Kidney capillary endothelial cell (primary cell): ENCODE results near the gene OPRM1.
"Not testable (repeated sequence)": the region's sequence is repeated elsewhere in the genome, so short reads cannot be mapped to it uniquely, and the experiment has no call there.

Source experiments
- DNase-seq: peaks from one replicate; pipeline ENCODE4 v3.0.0-alpha.2; 2018; ENCODE audit warnings: low spot score

The OPRM1 gene

GRCh38 chr6:154140743-154141142, 101.7 kb downstream of the OPRM1 start:
- DNase-seq, result no peak

GRCh38 chr6:154143753-154144152, 104.7 kb downstream of the OPRM1 start:
- DNase-seq, result no peak

GRCh38 chr6:154154389-154154967, 115.4 kb downstream of the OPRM1 start:
- DNase-seq, result peak; percentile 73

GRCh38 chr6:154156135-154156896, 117.3 kb downstream of the OPRM1 start:
- peak; percentile 39 for DNase-seq

GRCh38 chr6:154157082-154157481, 118.0 kb downstream of the OPRM1 start:
- no peak for DNase-seq

- no peak for DNase-seq
These were observed 118.7 kb downstream of the OPRM1 start for GRCh38 chr6:154157706-154158105.

- no peak for DNase-seq
These were observed 120.1 kb downstream of the OPRM1 start for GRCh38 chr6:154159126-154159525.

- no peak for DNase-seq
These were observed 122.6 kb downstream of the OPRM1 start for GRCh38 chr6:154161689-154162088.

GRCh38 chr6:154164397-154164796, 125.4 kb downstream of the OPRM1 start:
- no peak for DNase-seq

- no peak for DNase-seq
These were observed 126.4 kb downstream of the OPRM1 start for GRCh38 chr6:154165478-154165877.

GRCh38 chr6:154166140-154166539, 127.1 kb downstream of the OPRM1 start:
- DNase-seq, result no peak

- no peak for DNase-seq
These were observed 128.1 kb downstream of the OPRM1 start for GRCh38 chr6:154167126-154167525.

GRCh38 chr6:154169193-154169847, 130.3 kb downstream of the OPRM1 start:
- DNase-seq, result no peak

- DNase-seq, result no peak
These were observed 131.1 kb downstream of the OPRM1 start for GRCh38 chr6:154170106-154170505.

GRCh38 chr6:154172393-154172792, 133.4 kb downstream of the OPRM1 start:
- DNase-seq, result not testable (repeated sequence)

GRCh38 chr6:154179434-154179833, 140.4 kb downstream of the OPRM1 start:
- no peak for DNase-seq

GRCh38 chr6:154187203-154187602, 148.2 kb downstream of the OPRM1 start:
- no peak for DNase-seq

- DNase-seq, result no peak
These were observed 148.7 kb downstream of the OPRM1 start for GRCh38 chr6:154187714-154188113.

- DNase-seq, result no peak
These were observed 157.4 kb downstream of the OPRM1 start for GRCh38 chr6:154196333-154196885.

GRCh38 chr6:154197196-154197860, 158.3 kb downstream of the OPRM1 start:
- DNase-seq, result peak; percentile 27

- DNase-seq, result not testable (repeated sequence)
These were observed 162.6 kb downstream of the OPRM1 start for GRCh38 chr6:154201688-154202087.

GRCh38 chr6:154202339-154202738, 163.3 kb downstream of the OPRM1 start:
- peak; percentile 7 for DNase-seq
